GM12891 (cell line): Measurements from ENCODE around the gene EGLN1.

ENCODE experiments used
- POLR2A ChIP-seq: IDR thresholded peaks from 2 replicates; pipeline ENCODE4 v1.6.1; 2011; ENCODE audit warnings: low read depth, low read length, control low read depth
- POU2F2 ChIP-seq: IDR thresholded peaks from 2 replicates; pipeline ENCODE4 v1.6.1; 2011; ENCODE audit warnings: low read depth, mild to moderate bottlenecking, control low read depth, low read length, moderate library complexity

DNA sequence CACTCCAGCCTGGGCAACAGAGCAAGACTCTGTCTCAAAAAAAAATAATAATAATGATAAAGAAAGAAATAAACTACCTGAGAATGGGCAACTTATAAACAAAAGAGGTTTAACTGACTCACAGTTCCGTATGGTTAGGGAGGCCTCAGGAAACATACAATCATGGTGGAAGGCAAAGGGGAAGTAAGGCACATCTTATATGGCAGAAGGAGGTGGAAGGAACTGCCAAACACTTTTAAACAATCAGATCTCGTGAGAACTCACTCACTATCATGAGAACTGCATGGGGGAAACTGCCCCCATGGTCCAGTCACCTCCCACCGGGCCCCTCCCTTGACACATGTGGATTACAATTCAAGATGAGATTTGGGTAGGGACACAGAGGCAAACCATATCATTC lies 6.3 kb upstream of the EGLN1 start:
- TF ChIP-seq POLR2A (no peak), POU2F2 (no peak)
